GM19397 (cell line): ENCODE measurements around the gene STAG2.
"Not testable (repeated sequence)": the region's sequence is repeated elsewhere in the genome, so short reads cannot be mapped to it uniquely, and the experiment has no call there.

ENCODE experiments used
- ATAC-seq: cut with Tn5 transposase; IDR thresholded peaks from one replicate; pipeline ENCODE4 v1.9.1; 2021; ENCODE audit warnings: mild to moderate bottlenecking, moderate library complexity; ENCODE audit not compliant: unreplicated experiment

The STAG2 gene

GRCh38 chrX:123961268-123962005 lies at the start of gene STAG2:
Gene STAG2, plus strand, starts transcription at chrX:123961706. Its CDS starts 60,922 bp downstream, at chrX:124022628.
- peak; percentile 24 for ATAC-seq

DNA sequence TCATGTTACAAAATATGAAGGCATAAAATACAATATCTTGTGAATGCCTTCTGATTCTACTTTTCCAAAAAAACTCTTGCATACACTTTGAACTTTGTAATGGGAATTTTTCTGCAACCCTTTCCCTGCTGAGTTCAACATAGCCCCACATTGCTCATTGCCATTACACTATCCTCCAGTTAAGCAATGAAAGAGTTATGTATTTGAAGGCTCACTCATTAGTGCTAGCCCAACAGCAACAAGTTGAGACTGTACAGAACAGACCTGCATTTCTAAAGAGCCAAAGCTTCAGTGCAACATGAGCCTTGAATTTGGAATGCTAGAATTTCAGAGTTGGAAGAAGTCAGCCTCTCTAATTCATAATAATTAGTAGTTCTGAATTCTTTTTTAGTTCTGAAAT lies 44.4 kb upstream of the STAG2 start:
- ATAC-seq, result no peak

- ATAC-seq, result no peak
Measured at GRCh38 chrX:123918106-123918721, 43.3 kb upstream of the STAG2 start.

- ATAC-seq, result no peak
Measured at GRCh38 chrX:123920105-123920785, 41.3 kb upstream of the STAG2 start.

- no peak for ATAC-seq
Measured at GRCh38 chrX:123923211-123923610, 38.3 kb upstream of the STAG2 start.

- ATAC-seq, result no peak
Measured at GRCh38 chrX:123924186-123924585, 37.3 kb upstream of the STAG2 start.

GRCh38 chrX:123927845-123928244 lies 33.7 kb upstream of the STAG2 start:
- ATAC-seq, result no peak

- not testable (repeated sequence) for ATAC-seq
Measured at GRCh38 chrX:123932055-123932454, 29.5 kb upstream of the STAG2 start.

DNA sequence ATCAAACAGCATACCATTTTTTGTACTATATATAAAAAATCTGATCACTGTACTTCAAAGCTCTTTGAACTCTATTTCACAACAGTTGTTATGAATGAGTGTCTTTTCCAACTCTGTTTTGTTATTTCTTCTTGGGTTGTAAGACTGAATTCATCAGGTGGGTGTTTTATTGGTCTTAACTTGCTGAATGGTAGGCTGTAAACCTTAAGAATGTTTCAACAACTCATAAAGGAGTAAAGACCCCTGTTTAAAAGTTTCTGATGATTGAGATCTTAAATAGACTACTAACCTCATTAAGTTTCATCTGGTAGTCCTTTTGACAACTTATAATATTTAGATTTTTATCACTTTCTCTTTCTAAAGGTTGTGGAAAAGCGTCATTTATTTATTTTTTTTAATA lies 18.4 kb upstream of the STAG2 start:
- ATAC-seq, result no peak

- ATAC-seq, result no peak
Measured at GRCh38 chrX:123943488-123943887, 18.0 kb upstream of the STAG2 start.

GRCh38 chrX:123949846-123950245 lies 11.7 kb upstream of the STAG2 start:
- no peak for ATAC-seq

DNA sequence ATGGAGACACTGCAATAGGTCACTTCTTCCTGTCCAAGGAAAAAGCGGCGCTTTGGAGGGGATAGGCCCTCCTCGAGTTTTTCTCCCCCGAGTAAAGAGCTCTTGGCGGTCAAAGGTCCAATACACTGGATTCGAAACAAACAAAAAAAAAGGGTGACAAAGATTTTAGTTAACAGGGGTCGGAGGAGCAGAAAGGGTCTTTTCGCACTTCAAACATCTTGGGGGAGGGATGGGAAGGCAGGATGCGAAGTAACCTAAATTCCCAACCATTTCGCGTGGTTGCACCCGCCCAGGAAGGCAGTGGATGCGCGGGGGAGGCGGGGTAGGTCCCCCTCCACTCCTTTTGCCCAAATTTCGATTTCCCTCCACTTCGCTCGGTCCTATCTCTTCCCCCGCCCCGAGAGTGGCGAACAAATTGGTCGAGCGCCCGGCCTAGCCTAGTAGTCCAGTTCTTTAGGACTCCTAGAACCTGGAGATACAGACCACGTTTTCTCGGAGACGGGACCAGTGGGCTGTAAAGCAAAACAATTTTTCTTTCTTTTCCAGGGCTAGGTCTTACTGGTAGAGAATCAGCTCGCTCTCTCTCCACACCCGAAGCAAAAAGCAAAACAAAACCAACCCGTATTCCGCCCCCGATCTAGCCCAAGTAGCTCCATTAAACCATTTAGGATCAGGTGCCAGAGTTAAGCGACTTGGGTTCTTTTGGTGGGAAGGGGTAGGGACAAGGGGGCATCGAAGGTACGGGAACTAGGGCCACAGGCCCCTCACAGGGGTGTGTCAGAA lies 2.0 kb upstream of the STAG2 start:
- no peak for ATAC-seq

GRCh38 chrX:123960956-123961267 lies 594 bp upstream of the STAG2 start:
- no peak for ATAC-seq

- no peak for ATAC-seq
Measured at GRCh38 chrX:123962006-123962467, 531 bp downstream of the STAG2 start.

- ATAC-seq, result peak; percentile 41
Measured at GRCh38 chrX:123962794-123963373, 1.4 kb downstream of the STAG2 start.

GRCh38 chrX:123964156-123964834 lies 2.8 kb downstream of the STAG2 start:
- ATAC-seq, result no peak

GRCh38 chrX:123965712-123966111 lies 4.2 kb downstream of the STAG2 start:
- ATAC-seq, result no peak

DNA sequence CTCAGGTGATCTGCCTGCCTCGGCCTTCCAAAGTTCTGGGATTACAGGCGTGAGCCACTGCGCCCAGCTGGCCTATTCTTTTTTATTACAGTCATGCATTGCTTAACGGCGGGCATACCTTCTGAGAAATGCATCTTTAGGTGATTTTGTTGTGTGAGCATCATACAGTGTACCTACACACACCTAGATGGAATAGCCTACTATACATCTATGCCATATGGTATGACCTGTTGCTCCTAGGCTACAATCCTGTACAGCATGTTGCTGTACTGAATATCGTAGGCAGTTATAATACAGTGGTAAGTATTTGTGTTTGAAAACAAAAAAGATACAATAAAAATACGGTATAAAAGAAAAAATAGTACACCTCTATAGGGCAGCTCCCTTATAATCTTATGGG lies 6.0 kb downstream of the STAG2 start:
- ATAC-seq, result no peak

- no peak for ATAC-seq
Measured at GRCh38 chrX:123968383-123969050, 7.0 kb downstream of the STAG2 start.

GRCh38 chrX:123971982-123972381 lies 10.5 kb downstream of the STAG2 start:
- no peak for ATAC-seq
